Esophagus muscularis mucosa (tissue), 3 donors: ENCODE measurements around the gene PCBP3.

Source experiments
- CTCF ChIP-seq, 3 experiments: fragments of 200-600 bp in 2 of 3; fragments of 450-650 bp in 1 of 3; sonication (generic) in 2 of 3; IDR thresholded peaks; one replicate each; pipeline ENCODE4 v1.5.1; 2017 to 2019; ENCODE audit warnings: antibody characterized with exemption in 3 of 3, mild to moderate bottlenecking in 2 of 3, moderate library complexity in 1 of 3
- POLR2AphosphoS5 ChIP-seq, 2 donors: sonication (generic); formaldehyde crosslinking; IDR thresholded peaks; one replicate each; pipeline ENCODE4 v1.6.1; 2017; ENCODE audit warnings: antibody characterized with exemption in 2 of 2

DNA sequence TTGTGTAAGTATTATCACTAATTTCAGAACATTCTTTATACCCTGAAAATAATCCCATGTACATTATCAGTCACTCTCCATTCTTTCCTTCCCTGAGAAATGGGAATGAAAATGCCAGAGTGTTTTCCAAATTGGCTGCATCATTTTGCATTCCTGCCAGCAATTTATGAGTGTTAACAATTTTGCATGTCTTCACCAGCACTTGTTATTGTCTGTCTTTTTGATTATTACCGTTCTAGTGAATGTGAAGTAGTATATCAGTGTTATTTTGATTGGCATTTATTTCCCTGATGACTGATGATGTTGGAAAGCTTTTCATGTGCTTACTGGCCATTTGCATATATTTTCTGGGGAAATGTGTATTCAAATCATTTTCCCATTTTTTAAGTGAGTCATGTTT lies 71.9 kb downstream of the PCBP3 start:
- TF ChIP-seq POLR2AphosphoS5 (IDR thresholded peaks at IDR 0.05): no peak
- TF ChIP-seq CTCF (IDR thresholded peaks at IDR 0.05): no peak
